ENCODE results near the gene GNA12. TPM values are rescaled to one million over a fixed set of nuclear protein-coding genes. Genes with fewer than 3 reads are reported as not detected.

GNA12 gene
- total RNA-seq, 4 donors from 2014 or later = 17.9 to 33.3 (median 21.7) TPM

- no peak for DNase-seq
- TF ChIP-seq CTCF (IDR thresholded peaks at IDR 0.05) (no peak), POLR2A (IDR thresholded peaks at IDR 0.05) (no peak)
- H3K36me3 ChIP-seq = peaks cover 0 to 9% of the 10 kb centered on the region in 2 donors
- H3K27me3 ChIP-seq = no peaks in the 10 kb centered on the region
- H3K27ac ChIP-seq = no peak overlapping the region
- H3K9me3 ChIP-seq = no peaks in the 10 kb centered on the region
- H3K4me3 ChIP-seq (replicated peaks in 1 of 3) = no peak overlapping the region
- intact Hi-C loops (cut with DNase I) = no loop called here
- WGBS, 2 donors = 90 to 92% methylated on average over 5 of the region's 5 CpGs
- H3K4me1 ChIP-seq = peaks cover 5 to 8% of the 10 kb centered on the region in 2 donors
These were observed 51.9 kb downstream of the GNA12 start for GRCh38 chr7:2792235-2792634.

- Histone ChIP-seq H3K4me1 (no peaks in the 10 kb centered on the region), H3K9me3 (no peaks in the 10 kb centered on the region), H3K4me3 (replicated peaks in 1 of 3) (no peak overlapping the region), H3K27ac (no peak overlapping the region), H3K27me3 (no peaks in the 10 kb centered on the region), H3K36me3 (peaks cover 0 to 9% of the 10 kb centered on the region in 2 donors)
- 94 to 95% methylated on average over 5 of the region's 5 CpGs for WGBS, 2 donors
- no peak for DNase-seq
- intact Hi-C loops (cut with DNase I) = no loop called here
- no peak for TF ChIP-seq POLR2A (IDR thresholded peaks at IDR 0.05)
- TF ChIP-seq CTCF (IDR thresholded peaks at IDR 0.05) = no peak
These were observed 52.7 kb downstream of the GNA12 start for GRCh38 chr7:2791390-2791789.

- no peak for DNase-seq
- TF ChIP-seq POLR2A (IDR thresholded peaks at IDR 0.05) (no peak), CTCF (IDR thresholded peaks at IDR 0.05) (no peak)
- Histone ChIP-seq H3K27me3 (no peaks in the 10 kb centered on the region), H3K4me3 (replicated peaks in 1 of 3) (no peak overlapping the region), H3K36me3 (peaks cover 0 to 5% of the 10 kb centered on the region in 2 donors), H3K9me3 (no peaks in the 10 kb centered on the region), H3K27ac (no peak overlapping the region), H3K4me1 (no peaks in the 10 kb centered on the region)
- WGBS, 2 donors = 95 to 99% methylated on average over 23 to 24 of the region's 24 CpGs
- intact Hi-C loops (cut with DNase I) = no loop called here
These were observed 56.7 kb downstream of the GNA12 start for GRCh38 chr7:2787251-2787951.

GRCh38 chr7:2786607-2787116, 57.4 kb downstream of the GNA12 start:
- no peak for DNase-seq
- Histone ChIP-seq H3K27ac (no peak overlapping the region), H3K9me3 (no peaks in the 10 kb centered on the region)

More at GRCh38 chr7:2786607-2787116, 57.4 kb downstream of the GNA12 start:
- intact Hi-C loops (cut with DNase I) = no loop called here
- Histone ChIP-seq H3K36me3 (peaks cover 0 to under 1% of the 10 kb centered on the region in 2 donors), H3K4me3 (replicated peaks in 1 of 3) (no peak overlapping the region), H3K27me3 (no peaks in the 10 kb centered on the region), H3K4me1 (no peaks in the 10 kb centered on the region)
- no peak for TF ChIP-seq POLR2A (IDR thresholded peaks at IDR 0.05)
- no peak for TF ChIP-seq CTCF (IDR thresholded peaks at IDR 0.05)
- WGBS, 2 donors = 97% methylated on average over 11 of the region's 11 CpGs

Measured in thyroid gland (tissue), 4 donors.